ENCODE data around the gene NRK.

GRCh38 chrX:105816517-105816916 is 5.8 kb upstream of the NRK start:
- TF ChIP-seq POLR2A (IDR thresholded peaks at IDR 0.05; ENCODE audit: low read depth, low read length) (no peak), TAF1 (IDR thresholded peaks at IDR 0.05; ENCODE audit: borderline replicate concordance, low read depth, low read length) (no peak), POLR2AphosphoS5 (IDR thresholded peaks at IDR 0.05; ENCODE audit: low read depth, low read length) (no peak)

Measured in GM12892 (cell line).